ENCODE measurements around the gene POLD3. TPM values are rescaled to one million over a fixed set of nuclear protein-coding genes. Genes with fewer than 3 reads are reported as not detected.

POLD3 gene
- total RNA-seq, 6 donors from 2014 or later = 7.4 to 20.8 (median 16.4) TPM

- H3K36me3 ChIP-seq = peaks cover 11 to 57% (median 32%) of the 10 kb centered on the region in 4 donors
- no peaks in the 10 kb centered on the region for H3K4me1 ChIP-seq
- no peak for ATAC-seq (ENCODE audit: low FRiP score in 2 of 2)
These were observed 45.3 kb downstream of the POLD3 start for GRCh38 chr11:74637700-74638099.

GRCh38 chr11:74638869-74639268 is 46.5 kb downstream of the POLD3 start:
- DNase-seq (no peak), ATAC-seq (ENCODE audit: low FRiP score in 2 of 2) (no peak)
- Histone ChIP-seq H3K27me3 (no peaks in the 10 kb centered on the region), H3K4me3 (no peak overlapping the region), H3K36me3 (peaks cover 11 to 57% (median 32%) of the 10 kb centered on the region in 4 donors), H3K27ac (no peak overlapping the region), H3K9me3 (no peaks in the 10 kb centered on the region), H3K4me1 (no peaks in the 10 kb centered on the region)
- WGBS, 2 donors = 95 to 100% methylated on average over 1 of the region's 1 CpG
- TF ChIP-seq POLR2A (IDR thresholded peaks at IDR 0.05) = no peak
- TF ChIP-seq, protein P1, sequence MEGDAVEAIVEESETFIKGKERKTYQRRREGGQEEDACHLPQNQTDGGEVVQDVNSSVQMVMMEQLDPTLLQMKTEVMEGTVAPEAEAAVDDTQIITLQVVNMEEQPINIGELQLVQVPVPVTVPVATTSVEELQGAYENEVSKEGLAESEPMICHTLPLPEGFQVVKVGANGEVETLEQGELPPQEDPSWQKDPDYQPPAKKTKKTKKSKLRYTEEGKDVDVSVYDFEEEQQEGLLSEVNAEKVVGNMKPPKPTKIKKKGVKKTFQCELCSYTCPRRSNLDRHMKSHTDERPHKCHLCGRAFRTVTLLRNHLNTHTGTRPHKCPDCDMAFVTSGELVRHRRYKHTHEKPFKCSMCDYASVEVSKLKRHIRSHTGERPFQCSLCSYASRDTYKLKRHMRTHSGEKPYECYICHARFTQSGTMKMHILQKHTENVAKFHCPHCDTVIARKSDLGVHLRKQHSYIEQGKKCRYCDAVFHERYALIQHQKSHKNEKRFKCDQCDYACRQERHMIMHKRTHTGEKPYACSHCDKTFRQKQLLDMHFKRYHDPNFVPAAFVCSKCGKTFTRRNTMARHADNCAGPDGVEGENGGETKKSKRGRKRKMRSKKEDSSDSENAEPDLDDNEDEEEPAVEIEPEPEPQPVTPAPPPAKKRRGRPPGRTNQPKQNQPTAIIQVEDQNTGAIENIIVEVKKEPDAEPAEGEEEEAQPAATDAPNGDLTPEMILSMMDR (IDR thresholded peaks at IDR 0.05) = no peak
- TF ChIP-seq POLR2AphosphoS5 (IDR thresholded peaks at IDR 0.05) = no peak
- no peak for TF ChIP-seq EP300 (IDR thresholded peaks at IDR 0.05)

More at GRCh38 chr11:74637700-74638099, 45.3 kb downstream of the POLD3 start:
- no peak for TF ChIP-seq EP300 (IDR thresholded peaks at IDR 0.05)
- TF ChIP-seq, protein P1 (IDR thresholded peaks at IDR 0.05) = no peak
- no peak for TF ChIP-seq POLR2A (IDR thresholded peaks at IDR 0.05)
- no peak for TF ChIP-seq POLR2AphosphoS5 (IDR thresholded peaks at IDR 0.05)
- H3K27me3 ChIP-seq = no peaks in the 10 kb centered on the region
- no peaks in the 10 kb centered on the region for H3K9me3 ChIP-seq
- H3K4me3 ChIP-seq = no peak overlapping the region
- 84 to 85% methylated on average over 1 of the region's 1 CpG for WGBS, 2 donors
- DNase-seq = no peak
- H3K27ac ChIP-seq = no peak overlapping the region

DNA sequence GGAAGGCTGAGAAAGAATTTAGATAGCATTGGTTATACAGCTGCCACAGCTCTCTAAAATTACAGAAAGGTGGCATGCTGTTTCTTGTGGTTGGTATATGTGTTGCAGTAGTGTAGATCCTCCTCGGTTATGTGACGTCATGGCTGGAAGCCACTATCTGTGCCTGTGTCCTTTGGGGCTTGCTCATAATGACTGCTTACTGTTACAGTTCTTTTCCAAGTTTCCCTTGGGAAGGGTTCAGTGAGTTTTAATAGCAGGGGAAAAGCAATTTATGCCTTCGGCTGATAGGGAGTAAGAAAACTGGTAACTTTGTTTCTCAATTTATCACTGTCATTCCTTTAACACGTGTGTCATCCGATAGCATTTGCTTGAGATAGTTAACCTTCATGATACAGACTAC is 47.2 kb downstream of the POLD3 start:
- Histone ChIP-seq H3K4me3 (no peak overlapping the region), H3K4me1 (no peaks in the 10 kb centered on the region), H3K9me3 (no peaks in the 10 kb centered on the region), H3K36me3 (peaks cover 11 to 59% (median 31%) of the 10 kb centered on the region in 4 donors), H3K27me3 (no peaks in the 10 kb centered on the region), H3K27ac (no peak overlapping the region)
- 89 to 94% methylated on average over 5 of the region's 5 CpGs for WGBS, 2 donors
- no peak for TF ChIP-seq POLR2AphosphoS5 (IDR thresholded peaks at IDR 0.05)
- TF ChIP-seq, protein P1 (IDR thresholded peaks at IDR 0.05) = no peak
- TF ChIP-seq POLR2A (IDR thresholded peaks at IDR 0.05) = no peak
- no peak for TF ChIP-seq EP300 (IDR thresholded peaks at IDR 0.05)
- DNase-seq (no peak), ATAC-seq (ENCODE audit: low FRiP score in 2 of 2) (no peak)

GRCh38 chr11:74641289-74641688 is 48.9 kb downstream of the POLD3 start:
- ATAC-seq (ENCODE audit: low FRiP score in 2 of 2) (no peak), DNase-seq (no peak)
- WGBS, 2 donors = 90 to 93% methylated on average over 8 of the region's 8 CpGs
- TF ChIP-seq POLR2A (IDR thresholded peaks at IDR 0.05) (no peak), EP300 (IDR thresholded peaks at IDR 0.05) (no peak), POLR2AphosphoS5 (IDR thresholded peaks at IDR 0.05) (no peak)
- TF ChIP-seq, protein P1 (IDR thresholded peaks at IDR 0.05) = no peak
- no peak overlapping the region for H3K4me3 ChIP-seq
- no peak overlapping the region for H3K27ac ChIP-seq
- no peaks in the 10 kb centered on the region for H3K9me3 ChIP-seq
- H3K36me3 ChIP-seq = peaks cover 11 to 47% (median 22%) of the 10 kb centered on the region in 4 donors
- no peaks in the 10 kb centered on the region for H3K27me3 ChIP-seq
- H3K4me1 ChIP-seq = no peaks in the 10 kb centered on the region

DNA sequence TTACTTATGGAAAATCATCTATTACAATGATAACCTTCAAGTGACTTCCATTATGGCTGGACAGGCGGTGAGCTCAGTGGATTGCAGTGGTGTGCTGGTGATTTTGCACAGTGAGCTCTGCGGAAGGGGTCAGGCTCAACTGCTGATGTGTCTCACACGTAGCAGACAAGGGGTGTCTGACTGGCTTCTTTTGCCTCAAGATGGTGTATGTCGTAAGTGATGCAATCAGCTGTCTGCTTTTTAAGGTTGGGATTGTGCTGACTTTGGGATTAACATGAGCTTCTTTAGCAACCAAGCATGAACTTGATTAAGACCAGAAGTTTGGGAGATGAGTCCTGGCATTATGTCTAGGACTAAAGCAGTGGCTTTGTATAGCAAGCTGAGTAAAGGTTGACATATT is 49.5 kb downstream of the POLD3 start:
- Histone ChIP-seq H3K36me3 (peaks cover 11 to 41% (median 22%) of the 10 kb centered on the region in 4 donors), H3K4me1 (no peaks in the 10 kb centered on the region), H3K9me3 (no peaks in the 10 kb centered on the region), H3K27ac (no peak overlapping the region), H3K4me3 (no peak overlapping the region), H3K27me3 (no peaks in the 10 kb centered on the region)
- 87 to 98% methylated on average over 3 to 4 of the region's 4 CpGs for WGBS, 2 donors
- ATAC-seq (ENCODE audit: low FRiP score in 2 of 2) (peak in 1 of 2 donors; percentile 12), DNase-seq (no peak)
- TF ChIP-seq, protein P1 (IDR thresholded peaks at IDR 0.05) = no peak
- TF ChIP-seq EP300 (IDR thresholded peaks at IDR 0.05) = no peak

Data from upper lobe of left lung (tissue), 6 donors.